Measurements from ENCODE around the gene CPNE9.

DNA sequence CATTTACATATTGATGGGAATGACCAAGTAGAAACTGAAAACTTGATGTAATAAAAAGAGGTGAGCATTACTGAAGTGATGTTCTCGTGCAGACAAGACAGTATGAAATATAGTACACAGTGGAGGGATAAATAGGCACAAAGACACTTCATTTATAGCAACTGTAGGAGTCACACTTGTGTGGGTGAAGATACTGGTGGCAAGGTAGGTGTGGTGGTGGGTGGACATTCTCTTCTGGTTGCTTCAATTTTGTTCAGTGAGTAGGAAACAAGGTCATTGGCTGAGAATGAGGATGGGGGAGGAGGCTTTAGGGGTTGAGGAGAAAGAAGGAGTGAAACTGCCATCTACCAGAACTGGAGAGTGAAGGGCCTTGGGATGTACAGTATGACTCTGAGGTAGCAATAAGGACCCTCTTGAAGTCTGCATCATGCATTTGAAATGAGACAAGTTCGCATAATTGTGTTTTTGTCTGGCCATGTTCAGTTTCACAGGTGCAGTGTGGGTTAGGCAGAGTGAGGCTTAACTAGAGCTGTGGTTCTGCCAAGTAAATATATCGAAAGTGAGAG is 6.6 kb downstream of the CPNE9 start:
- TF ChIP-seq, protein P1, sequence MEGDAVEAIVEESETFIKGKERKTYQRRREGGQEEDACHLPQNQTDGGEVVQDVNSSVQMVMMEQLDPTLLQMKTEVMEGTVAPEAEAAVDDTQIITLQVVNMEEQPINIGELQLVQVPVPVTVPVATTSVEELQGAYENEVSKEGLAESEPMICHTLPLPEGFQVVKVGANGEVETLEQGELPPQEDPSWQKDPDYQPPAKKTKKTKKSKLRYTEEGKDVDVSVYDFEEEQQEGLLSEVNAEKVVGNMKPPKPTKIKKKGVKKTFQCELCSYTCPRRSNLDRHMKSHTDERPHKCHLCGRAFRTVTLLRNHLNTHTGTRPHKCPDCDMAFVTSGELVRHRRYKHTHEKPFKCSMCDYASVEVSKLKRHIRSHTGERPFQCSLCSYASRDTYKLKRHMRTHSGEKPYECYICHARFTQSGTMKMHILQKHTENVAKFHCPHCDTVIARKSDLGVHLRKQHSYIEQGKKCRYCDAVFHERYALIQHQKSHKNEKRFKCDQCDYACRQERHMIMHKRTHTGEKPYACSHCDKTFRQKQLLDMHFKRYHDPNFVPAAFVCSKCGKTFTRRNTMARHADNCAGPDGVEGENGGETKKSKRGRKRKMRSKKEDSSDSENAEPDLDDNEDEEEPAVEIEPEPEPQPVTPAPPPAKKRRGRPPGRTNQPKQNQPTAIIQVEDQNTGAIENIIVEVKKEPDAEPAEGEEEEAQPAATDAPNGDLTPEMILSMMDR (IDR thresholded peaks at IDR 0.05; ENCODE audit: insufficient read depth, low read length): no peak
- TF ChIP-seq POLR2AphosphoS5 (IDR thresholded peaks at IDR 0.05; ENCODE audit: low read depth) (no peak), GABPA (IDR thresholded peaks at IDR 0.05; ENCODE audit: low read depth) (no peak)
- TF ChIP-seq, protein P2, sequence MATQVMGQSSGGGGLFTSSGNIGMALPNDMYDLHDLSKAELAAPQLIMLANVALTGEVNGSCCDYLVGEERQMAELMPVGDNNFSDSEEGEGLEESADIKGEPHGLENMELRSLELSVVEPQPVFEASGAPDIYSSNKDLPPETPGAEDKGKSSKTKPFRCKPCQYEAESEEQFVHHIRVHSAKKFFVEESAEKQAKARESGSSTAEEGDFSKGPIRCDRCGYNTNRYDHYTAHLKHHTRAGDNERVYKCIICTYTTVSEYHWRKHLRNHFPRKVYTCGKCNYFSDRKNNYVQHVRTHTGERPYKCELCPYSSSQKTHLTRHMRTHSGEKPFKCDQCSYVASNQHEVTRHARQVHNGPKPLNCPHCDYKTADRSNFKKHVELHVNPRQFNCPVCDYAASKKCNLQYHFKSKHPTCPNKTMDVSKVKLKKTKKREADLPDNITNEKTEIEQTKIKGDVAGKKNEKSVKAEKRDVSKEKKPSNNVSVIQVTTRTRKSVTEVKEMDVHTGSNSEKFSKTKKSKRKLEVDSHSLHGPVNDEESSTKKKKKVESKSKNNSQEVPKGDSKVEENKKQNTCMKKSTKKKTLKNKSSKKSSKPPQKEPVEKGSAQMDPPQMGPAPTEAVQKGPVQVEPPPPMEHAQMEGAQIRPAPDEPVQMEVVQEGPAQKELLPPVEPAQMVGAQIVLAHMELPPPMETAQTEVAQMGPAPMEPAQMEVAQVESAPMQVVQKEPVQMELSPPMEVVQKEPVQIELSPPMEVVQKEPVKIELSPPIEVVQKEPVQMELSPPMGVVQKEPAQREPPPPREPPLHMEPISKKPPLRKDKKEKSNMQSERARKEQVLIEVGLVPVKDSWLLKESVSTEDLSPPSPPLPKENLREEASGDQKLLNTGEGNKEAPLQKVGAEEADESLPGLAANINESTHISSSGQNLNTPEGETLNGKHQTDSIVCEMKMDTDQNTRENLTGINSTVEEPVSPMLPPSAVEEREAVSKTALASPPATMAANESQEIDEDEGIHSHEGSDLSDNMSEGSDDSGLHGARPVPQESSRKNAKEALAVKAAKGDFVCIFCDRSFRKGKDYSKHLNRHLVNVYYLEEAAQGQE (IDR thresholded peaks at IDR 0.05; ENCODE audit: insufficient replicate concordance, low read depth): no peak
